Gastroesophageal sphincter (tissue), 3 donors: Measurements from ENCODE around the gene CUL5.

Experiments
- POLR2A ChIP-seq, 2 donors: fragments of 450-650 bp; IDR thresholded peaks; one replicate each; pipeline ENCODE4 v1.6.1; 2017; ENCODE audit warnings: antibody characterized with exemption in 2 of 2, mild to moderate bottlenecking in 2 of 2, moderate library complexity in 1 of 2
- POLR2AphosphoS5 ChIP-seq: sonication (generic); formaldehyde crosslinking; IDR thresholded peaks from one replicate; pipeline ENCODE4 v1.6.1; 2017; ENCODE audit warnings: antibody characterized with exemption
- TF ChIP-seq, protein P1 (sequence below), 4 experiments: fragments of 200-600 bp in 2 of 4; fragments of 450-650 bp in 2 of 4; sonication (generic) in 1 of 4; IDR thresholded peaks; one replicate each; pipeline ENCODE4 v1.5.1; 2017 to 2019; ENCODE audit warnings: antibody characterized with exemption in 4 of 4, mild to moderate bottlenecking in 2 of 4, moderate library complexity in 2 of 4

DNA sequence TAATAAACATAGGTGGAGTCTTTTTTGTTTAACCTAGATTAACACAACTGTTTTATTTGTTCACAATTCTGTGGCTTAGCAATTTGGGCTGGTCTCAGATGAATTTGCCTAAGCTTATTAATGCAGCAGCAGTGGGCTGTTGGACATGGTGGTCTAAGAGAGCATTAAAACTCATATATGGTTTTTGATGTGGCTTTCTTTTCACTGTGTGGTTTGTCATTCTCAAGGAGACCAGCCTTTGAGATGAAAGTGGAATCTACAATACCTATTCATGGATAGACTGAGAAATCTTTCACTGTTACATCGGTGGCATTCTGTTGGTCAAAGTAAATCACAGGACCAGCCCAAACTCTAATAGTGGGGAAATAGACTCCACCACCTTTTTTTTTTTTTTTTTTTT is 39.6 kb downstream of the CUL5 start:
- TF ChIP-seq, protein P1, sequence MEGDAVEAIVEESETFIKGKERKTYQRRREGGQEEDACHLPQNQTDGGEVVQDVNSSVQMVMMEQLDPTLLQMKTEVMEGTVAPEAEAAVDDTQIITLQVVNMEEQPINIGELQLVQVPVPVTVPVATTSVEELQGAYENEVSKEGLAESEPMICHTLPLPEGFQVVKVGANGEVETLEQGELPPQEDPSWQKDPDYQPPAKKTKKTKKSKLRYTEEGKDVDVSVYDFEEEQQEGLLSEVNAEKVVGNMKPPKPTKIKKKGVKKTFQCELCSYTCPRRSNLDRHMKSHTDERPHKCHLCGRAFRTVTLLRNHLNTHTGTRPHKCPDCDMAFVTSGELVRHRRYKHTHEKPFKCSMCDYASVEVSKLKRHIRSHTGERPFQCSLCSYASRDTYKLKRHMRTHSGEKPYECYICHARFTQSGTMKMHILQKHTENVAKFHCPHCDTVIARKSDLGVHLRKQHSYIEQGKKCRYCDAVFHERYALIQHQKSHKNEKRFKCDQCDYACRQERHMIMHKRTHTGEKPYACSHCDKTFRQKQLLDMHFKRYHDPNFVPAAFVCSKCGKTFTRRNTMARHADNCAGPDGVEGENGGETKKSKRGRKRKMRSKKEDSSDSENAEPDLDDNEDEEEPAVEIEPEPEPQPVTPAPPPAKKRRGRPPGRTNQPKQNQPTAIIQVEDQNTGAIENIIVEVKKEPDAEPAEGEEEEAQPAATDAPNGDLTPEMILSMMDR (IDR thresholded peaks at IDR 0.05): no peak
- TF ChIP-seq POLR2AphosphoS5 (no peak), POLR2A (IDR thresholded peaks at IDR 0.05) (no peak)
